Adrenal gland (tissue), 5 donors: ENCODE measurements around the gene CRYBA1.

ENCODE experiments used
- POLR2A ChIP-seq, 2 donors: fragments of 450-650 bp; IDR thresholded peaks; one replicate each; pipeline ENCODE4 v1.6.1; 2017; ENCODE audit warnings: antibody characterized with exemption in 2 of 2, mild to moderate bottlenecking in 2 of 2, moderate library complexity in 1 of 2
- TF ChIP-seq, protein P1 (sequence below), 6 experiments: fragments of 450-650 bp in 4 of 6; fragments of 200-600 bp in 2 of 6; sonication (generic) in 1 of 6; IDR thresholded peaks; 1 replicate in 5 of 6; 2 replicates in 1 of 6; pipeline versions ENCODE4 v1.5.1 to v1.8.0; 2016 to 2021; ENCODE audit warnings: antibody characterized with exemption in 6 of 6, mild to moderate bottlenecking in 2 of 6, moderate library complexity in 1 of 6
- donor health status: DM: no; HTN: no; CAD: no.

DNA sequence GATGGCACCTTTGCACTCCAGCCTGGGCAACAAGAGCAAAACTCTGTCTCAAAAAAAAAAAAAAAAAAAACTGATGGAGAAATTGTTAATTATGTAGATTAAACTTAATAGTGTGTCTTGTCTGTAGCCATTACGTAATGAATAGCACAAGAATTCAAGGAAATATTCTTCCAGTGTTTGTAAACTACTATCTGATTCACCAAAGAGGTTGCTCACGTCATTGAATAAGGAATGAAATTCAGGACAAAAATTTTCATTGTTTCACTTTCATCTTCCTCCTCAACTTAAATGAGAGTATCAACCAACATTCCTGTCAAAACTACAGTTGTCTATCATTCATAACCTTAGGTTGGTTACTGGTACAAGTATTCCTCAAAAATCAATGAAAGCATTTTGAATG is 35.8 kb upstream of the CRYBA1 start:
- TF ChIP-seq, protein P1, sequence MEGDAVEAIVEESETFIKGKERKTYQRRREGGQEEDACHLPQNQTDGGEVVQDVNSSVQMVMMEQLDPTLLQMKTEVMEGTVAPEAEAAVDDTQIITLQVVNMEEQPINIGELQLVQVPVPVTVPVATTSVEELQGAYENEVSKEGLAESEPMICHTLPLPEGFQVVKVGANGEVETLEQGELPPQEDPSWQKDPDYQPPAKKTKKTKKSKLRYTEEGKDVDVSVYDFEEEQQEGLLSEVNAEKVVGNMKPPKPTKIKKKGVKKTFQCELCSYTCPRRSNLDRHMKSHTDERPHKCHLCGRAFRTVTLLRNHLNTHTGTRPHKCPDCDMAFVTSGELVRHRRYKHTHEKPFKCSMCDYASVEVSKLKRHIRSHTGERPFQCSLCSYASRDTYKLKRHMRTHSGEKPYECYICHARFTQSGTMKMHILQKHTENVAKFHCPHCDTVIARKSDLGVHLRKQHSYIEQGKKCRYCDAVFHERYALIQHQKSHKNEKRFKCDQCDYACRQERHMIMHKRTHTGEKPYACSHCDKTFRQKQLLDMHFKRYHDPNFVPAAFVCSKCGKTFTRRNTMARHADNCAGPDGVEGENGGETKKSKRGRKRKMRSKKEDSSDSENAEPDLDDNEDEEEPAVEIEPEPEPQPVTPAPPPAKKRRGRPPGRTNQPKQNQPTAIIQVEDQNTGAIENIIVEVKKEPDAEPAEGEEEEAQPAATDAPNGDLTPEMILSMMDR (IDR thresholded peaks at IDR 0.05): no peak
- TF ChIP-seq POLR2A (IDR thresholded peaks at IDR 0.05): no peak
